Naive thymus-derived CD4-positive, alpha-beta T cell (primary cell): ENCODE results near the gene MAP4. TPM values are rescaled to one million over a fixed set of nuclear protein-coding genes. Genes with fewer than 3 reads are reported as not detected.

ENCODE experiments used
- ATAC-seq: fragments of 150-1000 bp; cut with Tn5 transposase; 2 replicates; pipeline ENCODE4 v1.10.0; 2021; ENCODE audit warnings: mild to moderate bottlenecking, moderate library complexity
- CTCF ChIA-PET: fragments of 350-600 bp; sonication (Branson Sonifier 250); formaldehyde crosslinking; loops from one replicate; lab custom pipeline; 2021; ENCODE audit warnings: antibody characterized with exemption; lab: Charles Lee
- POLR2A ChIA-PET: fragments of 350-600 bp; sonication (Branson Sonifier 250); formaldehyde crosslinking; loops from one replicate; lab custom pipeline; 2021; ENCODE audit warnings: antibody characterized with exemption, inconsistent platforms; lab: Charles Lee
- DNase-seq, 9 donors: peaks; one replicate each; pipeline versions ENCODE4 v3.0.0 to v3.0.0-alpha.2; 2020 to 2022; ENCODE audit warnings: mixed read lengths in 1 of 9
- H3K27ac ChIP-seq: one replicate; pipeline ENCODE4 v1.7.0; 2013; ENCODE audit warnings: mild to moderate bottlenecking, low read depth, low read length, moderate library complexity
- H3K27me3 ChIP-seq, 2 donors: one replicate each; pipeline ENCODE4 v1.7.0; 2013; ENCODE audit warnings: low read length in 2 of 2, mild to moderate bottlenecking in 2 of 2, moderate library complexity in 2 of 2; ENCODE audit not compliant: control insufficient read depth in 2 of 2, insufficient read depth in 2 of 2
- H3K36me3 ChIP-seq, 3 experiments: 1 replicate in 2 of 3; 2 replicates in 1 of 3; pipeline ENCODE4 v1.7.0; 2013; ENCODE audit warnings: low read length in 3 of 3, mild to moderate bottlenecking in 3 of 3, moderate library complexity in 1 of 3; ENCODE audit not compliant: insufficient read depth in 3 of 3, control insufficient read depth in 2 of 3
- H3K4me1 ChIP-seq, 2 donors: one replicate each; pipeline ENCODE4 v1.7.0; 2013; ENCODE audit warnings: low read length in 2 of 2, mild to moderate bottlenecking in 2 of 2, moderate library complexity in 1 of 2; ENCODE audit not compliant: control insufficient read depth in 2 of 2, insufficient read depth in 2 of 2
- H3K4me3 ChIP-seq: 2 replicates; pipeline ENCODE4 v1.7.0; 2013; ENCODE audit warnings: mild to moderate bottlenecking, low read length
- H3K9me3 ChIP-seq, 3 experiments: 1 replicate in 2 of 3; 2 replicates in 1 of 3; pipeline ENCODE4 v1.7.0; 2013; ENCODE audit warnings: low read length in 3 of 3; ENCODE audit not compliant: control insufficient read depth in 2 of 3
- H3K27ac Mint-ChIP-seq, 9 donors: one replicate each; pipeline ENCODE4 v1.8.0; 2020 to 2022; ENCODE audit warnings: mixed read lengths in 9 of 9, mild to moderate bottlenecking in 8 of 9, moderate library complexity in 5 of 9, inconsistent platforms in 2 of 9
- H3K27me3 Mint-ChIP-seq, 5 donors: one replicate each; pipeline ENCODE4 v1.8.0; 2021 to 2022; ENCODE audit warnings: mixed read lengths in 5 of 5, mild to moderate bottlenecking in 1 of 5
- H3K36me3 Mint-ChIP-seq, 5 donors: one replicate each; pipeline ENCODE4 v1.8.0; 2020 to 2022; ENCODE audit warnings: mixed read lengths in 5 of 5, mild to moderate bottlenecking in 3 of 5, inconsistent platforms in 1 of 5
- H3K4me1 Mint-ChIP-seq, 7 donors: one replicate each; pipeline ENCODE4 v1.8.0; 2020 to 2022; ENCODE audit warnings: mixed read lengths in 7 of 7, mild to moderate bottlenecking in 3 of 7, inconsistent platforms in 1 of 7
- H3K4me3 Mint-ChIP-seq, 10 donors: one replicate each; pipeline ENCODE4 v1.8.0; 2020 to 2022; ENCODE audit warnings: mild to moderate bottlenecking in 10 of 10, mixed read lengths in 10 of 10, moderate library complexity in 6 of 10, inconsistent platforms in 2 of 10
- H3K9me3 Mint-ChIP-seq, 11 donors: one replicate each; pipeline ENCODE4 v1.8.0; 2020 to 2022; ENCODE audit warnings: mixed read lengths in 11 of 11, mild to moderate bottlenecking in 4 of 11, inconsistent platforms in 1 of 11, moderate library complexity in 1 of 11
- intact Hi-C, 2 donors: fragments of 100-400 bp; cut with micrococcal nuclease; formaldehyde crosslinking; loops; one replicate each; pipeline ENCODE4 v1.15.1; 2023
- polyA plus RNA-seq, 2 donors: library from polyadenylated mRNA; unstranded; fragments of 300-500 nt; fragmentation: Illumina TruSeq; gene quantifications; one replicate each; pipeline ENCODE4 v1.2.3, GENCODE V29; 2021
- total RNA-seq, 6 experiments: library from RNA in 5 of 6; stranded (reverse) in 5 of 6; gene quantifications; 1 replicate in 5 of 6; 2 replicates in 1 of 6; pipeline ENCODE4 v1.2.3 and lab custom pipeline; 2021 to 2026

MAP4 gene
- total and polyA plus RNA-seq, 7 experiments from 2014 or later, result 12.0 to 116 (median 38.2) TPM

- ATAC-seq (no peak), DNase-seq (no peak)
- POLR2A ChIA-PET, result no interaction called here
- Histone ChIP-seq H3K4me3 (no peak overlapping the region), H3K36me3 (no peaks in the 10 kb centered on the region), H3K27me3 (no peaks in the 10 kb centered on the region), H3K9me3 (no peaks in the 10 kb centered on the region), H3K27ac (no peak overlapping the region), H3K4me1 (no peaks in the 10 kb centered on the region)
- CTCF ChIA-PET, result no interaction called here
- H3K27ac Mint-ChIP-seq, result no peak overlapping the region
- H3K4me3 Mint-ChIP-seq, result no peak overlapping the region
- intact Hi-C loops, result no loop called here
- no peaks in the 10 kb centered on the region for H3K27me3 Mint-ChIP-seq
- H3K9me3 Mint-ChIP-seq, result no peaks in the 10 kb centered on the region
- H3K4me1 Mint-ChIP-seq, result peaks cover 0 to 6% (median 2%) of the 10 kb centered on the region in 7 donors
- no peaks in the 10 kb centered on the region for H3K36me3 Mint-ChIP-seq
Measured at GRCh38 chr3:47978386-47978785, 37.8 kb downstream of the MAP4 start.

DNA sequence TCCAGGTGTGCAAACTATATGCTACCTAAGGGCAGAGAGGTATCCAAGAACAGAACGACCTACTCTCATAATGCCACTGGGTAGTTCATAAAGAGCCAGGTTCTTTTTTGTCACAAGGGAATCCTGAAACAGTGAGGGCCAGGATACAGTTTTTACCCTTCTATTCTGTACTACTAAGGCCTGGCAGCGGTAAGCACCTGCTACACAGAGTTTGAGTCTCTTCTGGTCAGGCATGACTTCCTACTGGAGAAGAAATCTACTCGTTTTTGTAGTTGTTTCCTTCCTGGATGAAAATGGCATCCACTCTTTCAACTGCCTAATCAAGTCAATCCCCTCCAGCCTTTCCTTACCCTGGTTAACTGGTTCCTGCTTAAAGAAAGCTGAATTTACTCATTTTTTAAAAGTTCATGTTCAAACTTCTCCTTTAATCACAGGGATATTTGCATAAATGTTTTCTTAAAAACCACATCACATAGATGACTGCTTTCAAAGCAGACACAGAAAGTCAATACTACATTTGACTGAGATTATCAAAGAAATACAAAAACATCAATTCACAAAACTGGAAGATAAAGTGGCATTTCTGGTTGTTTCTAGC is 40.0 kb downstream of the MAP4 start:
- Histone ChIP-seq H3K27ac (no peak overlapping the region), H3K27me3 (no peaks in the 10 kb centered on the region), H3K9me3 (no peaks in the 10 kb centered on the region), H3K36me3 (no peaks in the 10 kb centered on the region), H3K4me1 (no peaks in the 10 kb centered on the region), H3K4me3 (no peak overlapping the region)
- CTCF ChIA-PET, result no interaction called here
- POLR2A ChIA-PET, result no interaction called here
- no peak overlapping the region for H3K27ac Mint-ChIP-seq
- intact Hi-C loops, result no loop called here
- peaks cover 0 to 6% (median 3%) of the 10 kb centered on the region in 7 donors for H3K4me1 Mint-ChIP-seq
- no peak for ATAC-seq
- DNase-seq, result no peak
- H3K27me3 Mint-ChIP-seq, result no peaks in the 10 kb centered on the region
- H3K36me3 Mint-ChIP-seq, result peaks cover 0 to 3% (median 0%) of the 10 kb centered on the region in 5 donors
- no peaks in the 10 kb centered on the region for H3K9me3 Mint-ChIP-seq
- H3K4me3 Mint-ChIP-seq, result no peak overlapping the region

GRCh38 chr3:47974974-47975470 is 41.2 kb downstream of the MAP4 start:
- POLR2A ChIA-PET, result no interaction called here
- no peaks in the 10 kb centered on the region for H3K27me3 Mint-ChIP-seq
- DNase-seq (no peak), ATAC-seq (no peak)
- H3K9me3 ChIP-seq, result no peaks in the 10 kb centered on the region
- H3K4me3 ChIP-seq, result no peak overlapping the region
- peak overlapping the region in 1 of 9 donors; percentile 17 for H3K27ac Mint-ChIP-seq
- no peaks in the 10 kb centered on the region for H3K36me3 ChIP-seq
- intact Hi-C loops, result no loop called here
- H3K4me3 Mint-ChIP-seq, result no peak overlapping the region
- no peaks in the 10 kb centered on the region for H3K27me3 ChIP-seq
- H3K27ac ChIP-seq, result no peak overlapping the region
- H3K4me1 ChIP-seq, result no peaks in the 10 kb centered on the region
- peaks cover 0 to 6% (median 3%) of the 10 kb centered on the region in 7 donors for H3K4me1 Mint-ChIP-seq
- H3K9me3 Mint-ChIP-seq, result no peaks in the 10 kb centered on the region
- CTCF ChIA-PET, result no interaction called here
- peaks cover 0 to 3% (median 0%) of the 10 kb centered on the region in 5 donors for H3K36me3 Mint-ChIP-seq

DNA sequence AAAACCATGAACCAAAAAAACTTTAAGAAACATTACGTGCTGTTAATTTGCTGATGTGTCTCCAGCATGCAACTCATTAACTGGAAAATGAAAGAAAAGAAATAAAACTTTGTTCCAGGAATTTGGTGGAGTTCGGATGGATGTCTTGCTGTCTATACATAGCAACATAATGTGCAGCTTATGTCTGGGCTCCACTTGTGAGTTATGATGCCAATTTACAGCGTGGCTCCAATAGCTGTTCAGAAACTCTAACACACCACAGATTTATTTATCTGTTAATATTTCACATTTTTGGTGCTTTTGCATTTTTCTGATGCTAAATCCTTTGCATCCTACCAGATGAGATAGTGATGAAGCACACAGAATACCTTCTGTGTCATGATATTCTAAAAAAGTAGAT is 45.1 kb downstream of the MAP4 start:
- Mint-ChIP-seq H3K27me3 (no peaks in the 10 kb centered on the region), H3K9me3 (no peaks in the 10 kb centered on the region), H3K27ac (no peak overlapping the region), H3K4me1 (peaks cover 0 to 11% (median 7%) of the 10 kb centered on the region in 7 donors), H3K36me3 (peaks cover 0 to 8% (median 0%) of the 10 kb centered on the region in 5 donors), H3K4me3 (no peak overlapping the region)
- DNase-seq (no peak), ATAC-seq (no peak)
- Histone ChIP-seq H3K4me3 (no peak overlapping the region), H3K36me3 (no peaks in the 10 kb centered on the region), H3K27ac (no peak overlapping the region), H3K9me3 (no peaks in the 10 kb centered on the region), H3K4me1 (no peaks in the 10 kb centered on the region), H3K27me3 (no peaks in the 10 kb centered on the region)
- POLR2A ChIA-PET, result no interaction called here
- CTCF ChIA-PET, result interaction anchor here (1.3 kb wide), 1 partner anchor 10 kb away, joined by 3 read pairs; no protein-coding TSS in a partner anchor
- intact Hi-C loops, result no loop called here

DNA sequence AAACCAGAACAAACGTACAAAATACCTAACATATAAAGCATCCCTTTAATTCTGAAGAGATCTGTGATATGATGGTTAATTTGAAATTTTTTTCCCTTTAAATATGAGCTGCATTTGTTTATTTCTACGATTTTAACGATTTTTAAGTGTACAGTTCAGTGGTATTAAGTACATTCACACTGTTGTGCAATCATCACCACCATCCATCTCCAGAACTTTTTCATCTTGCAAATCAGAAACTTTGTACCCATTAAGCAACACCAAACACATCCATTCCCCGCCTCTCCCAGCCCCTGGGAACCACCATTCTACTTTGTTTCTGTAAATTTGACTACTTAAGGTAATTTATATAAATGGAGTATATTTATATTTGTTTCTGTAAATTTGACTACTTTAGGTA is 51.5 kb downstream of the MAP4 start:
- CTCF ChIA-PET, result no interaction called here
- no peaks in the 10 kb centered on the region for H3K27me3 ChIP-seq

GRCh38 chr3:47961815-47962606 is 54.2 kb downstream of the MAP4 start:
- Histone ChIP-seq H3K4me3 (no peak overlapping the region), H3K27me3 (no peaks in the 10 kb centered on the region), H3K4me1 (peaks cover 16 to 17% of the 10 kb centered on the region in 2 donors), H3K27ac (no peak overlapping the region), H3K36me3 (no peaks in the 10 kb centered on the region), H3K9me3 (no peaks in the 10 kb centered on the region)
- Mint-ChIP-seq H3K27ac (peak overlapping the region; percentile 25 to 86 (median 74)), H3K4me1 (peaks cover 17 to 41% (median 33%) of the 10 kb centered on the region in 7 donors), H3K9me3 (no peaks in the 10 kb centered on the region), H3K27me3 (no peaks in the 10 kb centered on the region), H3K36me3 (peaks cover 0 to 7% (median 4%) of the 10 kb centered on the region in 5 donors), H3K4me3 (peak overlapping the region; percentile 26 to 79 (median 62))
- intact Hi-C loops, result no loop called here
- ATAC-seq (peak; percentile 59), DNase-seq (peak in 8 of 9 donors; percentile 16 to 60 (median 42))
- ChIA-PET CTCF (interaction anchor here (0.9 to 1.4 kb wide), 3 partner anchors 9 to 191 kb away, joined by 3 read pairs; no protein-coding TSS in a partner anchor), POLR2A (interaction anchor here (0.9 kb wide), 1 partner anchor 137 kb away, joined by 3 read pairs; no protein-coding TSS in a partner anchor)

More for the DNA sequence above, 51.5 kb downstream of the MAP4 start:
- ATAC-seq (no peak), DNase-seq (no peak)
- Histone ChIP-seq H3K4me3 (no peak overlapping the region), H3K36me3 (no peaks in the 10 kb centered on the region), H3K9me3 (no peaks in the 10 kb centered on the region), H3K4me1 (peaks cover 16 to 17% of the 10 kb centered on the region in 2 donors), H3K27ac (no peak overlapping the region)
- POLR2A ChIA-PET, result no interaction called here
- no peak overlapping the region for H3K27ac Mint-ChIP-seq
- no peaks in the 10 kb centered on the region for H3K27me3 Mint-ChIP-seq
- H3K36me3 Mint-ChIP-seq, result peaks cover 0 to 9% (median 4%) of the 10 kb centered on the region in 5 donors
- H3K4me1 Mint-ChIP-seq, result peaks cover 17 to 46% (median 39%) of the 10 kb centered on the region in 7 donors
- H3K9me3 Mint-ChIP-seq, result no peaks in the 10 kb centered on the region
- no peak overlapping the region for H3K4me3 Mint-ChIP-seq
- intact Hi-C loops, result no loop called here
